K562 (cell line): ENCODE measurements around the gene SCAMP1. TPM values are rescaled to one million over a fixed set of nuclear protein-coding genes. Genes with fewer than 3 reads are reported as not detected.

Experiments
- ARID4B ChIP-seq: sonication (generic); formaldehyde crosslinking; IDR thresholded peaks from 2 replicates; pipeline ENCODE4 v1.8.0; 2022; ENCODE audit warnings: mild to moderate bottlenecking, missing genetic modification reagents
- ATF7 ChIP-seq: fragments of 450-650 bp; IDR thresholded peaks from 2 replicates; pipeline ENCODE4 v1.7.1; 2014; ENCODE audit warnings: mild to moderate bottlenecking, moderate library complexity
- E2F6 ChIP-seq, 2 experiments: IDR thresholded peaks; 2 replicates each; pipeline ENCODE4 v1.6.1; 2011; ENCODE audit warnings: borderline replicate concordance in 1 of 2, control low read depth in 1 of 2, low read depth in 1 of 2, low read length in 1 of 2, mild to moderate bottlenecking in 1 of 2, mixed read lengths in 1 of 2, moderate library complexity in 1 of 2; ENCODE audit not compliant: insufficient read depth in 1 of 2, insufficient read length in 1 of 2, poor library complexity in 1 of 2, severe bottlenecking in 1 of 2; ENCODE audit errors: extremely low read depth in 1 of 2
- EGR1 ChIP-seq: fragments of 450-650 bp; conservative IDR thresholded peaks from 2 replicates; pipeline ENCODE4 v1.6.1; 2017; ENCODE audit warnings: mild to moderate bottlenecking
- ILK ChIP-seq: fragments of 450-650 bp; IDR thresholded peaks from 2 replicates; pipeline ENCODE4 v1.6.1; 2016; ENCODE audit warnings: missing genetic modification characterization, low read depth, mild to moderate bottlenecking, missing compliant biosample characterization, moderate library complexity, borderline replicate concordance
- PML ChIP-seq: IDR thresholded peaks from 2 replicates; pipeline ENCODE4 v1.6.1; 2012; ENCODE audit warnings: low read length, inconsistent platforms
- SIN3A ChIP-seq, 2 experiments: fragments of 150-350 bp in 1 of 2; IDR thresholded peaks; 2 replicates each; pipeline ENCODE4 v1.6.1; 2011 to 2016; ENCODE audit warnings: borderline replicate concordance in 2 of 2, low read depth in 2 of 2, low read length in 2 of 2, mild to moderate bottlenecking in 2 of 2, moderate library complexity in 2 of 2; ENCODE audit not compliant: control insufficient read depth in 1 of 2
- ZBTB1 ChIP-seq: sonication (generic); formaldehyde crosslinking; IDR thresholded peaks from 2 replicates; pipeline ENCODE4 v1.8.1; 2023; ENCODE audit warnings: missing genetic modification reagents, low read depth, mild to moderate bottlenecking, borderline replicate concordance
- ZNF253 ChIP-seq: fragments of 250-450 bp; sonication (Bioruptor Pico); conservative IDR thresholded peaks from 2 replicates; pipeline ENCODE4 v1.6.1; 2021; ENCODE audit warnings: mild to moderate bottlenecking
- polyA plus RNA-seq, 8 experiments: library from polyadenylated mRNA; depleted of rRNA in 4 of 8; stranded (reverse) in 5 of 8; unstranded in 3 of 8; fragments of >200 nt; fragmentation: Nextera tagmentation in 2 of 8; fragmentation: Illumina TruSeq in 1 of 8; extraction: Ambion mirVana in 2 of 8; extraction: Trizol in 1 of 8; gene quantifications; 2 replicates each; pipeline versions ENCODE4 v1.2.1 to v1.2.3, GENCODE V29; 2011 to 2014; ENCODE audit warnings: inconsistent platforms in 1 of 8, missing spikeins in 1 of 8
- total RNA-seq, 7 experiments: library from RNA; depleted of rRNA in 6 of 7; stranded (reverse); fragments of >200 nt in 6 of 7; fragmentation: Illumina TruSeq in 2 of 7; extraction: Trizol in 2 of 7; gene quantifications; 2 replicates each; pipeline versions ENCODE4 v1.2.1 to v1.2.3, GENCODE V29; 2011 to 2021; ENCODE audit warnings: low replicate concordance in 1 of 7
- TF ChIP-seq, protein P1 (sequence below): fragments of 250-450 bp; sonication (Bioruptor Pico); IDR thresholded peaks from 2 replicates; pipeline ENCODE4 v1.5.0; 2021; ENCODE audit warnings: mild to moderate bottlenecking, borderline replicate concordance
- TF ChIP-seq, protein P2 (sequence below): fragments of 250-450 bp; sonication (Bioruptor Pico); IDR thresholded peaks from 2 replicates; pipeline ENCODE4 v1.4.0; 2020; ENCODE audit warnings: mild to moderate bottlenecking
- TF ChIP-seq, protein P3 (sequence below): sonication (generic); IDR thresholded peaks from 2 replicates; pipeline ENCODE4 v1.6.1; 2016

SCAMP1 gene
- total and polyA plus RNA-seq, 9 of the 15 experiments (the other 6 are each of a cell fraction or from before 2014, with no cell fraction given) = 5.4 to 23.9 (median 13.8) TPM

DNA sequence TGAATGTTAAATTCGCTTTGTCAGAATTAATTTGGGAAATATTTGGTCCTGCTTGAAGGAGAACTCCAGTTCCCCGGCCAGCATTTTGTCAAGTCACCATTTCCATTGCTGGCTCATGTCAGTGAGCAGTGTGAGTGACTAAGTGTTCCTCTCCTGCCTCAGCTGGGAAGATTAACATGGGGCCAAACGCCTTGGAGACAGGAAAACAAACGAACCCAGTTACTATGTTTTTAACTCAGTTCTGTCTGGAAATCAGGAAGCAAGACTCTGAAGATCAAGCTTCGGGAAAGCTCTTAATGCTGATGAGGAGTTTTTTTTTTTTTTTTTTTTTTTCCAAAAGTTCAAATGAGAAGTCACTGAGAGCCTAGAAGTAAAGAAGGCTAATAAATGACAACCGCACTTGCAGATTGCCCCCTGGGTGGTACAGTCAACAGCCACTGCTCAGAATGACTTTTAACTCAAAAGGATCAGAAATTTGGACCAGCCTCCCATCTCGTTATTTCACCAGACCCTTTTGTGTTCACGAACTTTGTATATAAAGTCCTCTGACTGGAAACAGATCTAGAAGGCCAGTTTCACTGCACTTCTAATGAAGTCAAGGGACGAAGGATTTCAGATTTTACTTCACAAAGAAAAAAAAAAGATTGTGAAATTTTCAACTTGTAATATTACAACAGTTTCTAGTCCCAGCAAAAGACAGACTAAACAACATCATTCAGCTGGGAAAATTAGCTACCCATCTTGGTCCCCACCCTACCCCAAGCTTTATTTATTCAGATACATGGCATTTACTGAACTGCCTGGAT lies 166.8 kb downstream of the SCAMP1 start (continued):
- TF ChIP-seq ARID4B (no peak), ILK (tag) (no peak), SIN3A (IDR thresholded peaks at IDR 0.05; ENCODE audit: borderline replicate concordance in 2 of 2, control insufficient read depth in 1 of 2, low read depth in 2 of 2, low read length in 2 of 2) (no peak), EGR1 (no peak), ZNF253 (CRISPR knock-in tag) (no peak), ATF7 (peak; percentile 52; the same call in 1 of the 2 replicates), PML (no peak), ZBTB1 (CRISPR knock-in tag) (no peak), E2F6 (IDR thresholded peaks at IDR 0.05; ENCODE audit: borderline replicate concordance in 1 of 2, extremely low read depth in 1 of 2, insufficient read depth in 1 of 2, insufficient read length in 1 of 2, low read depth in 1 of 2, low read length in 1 of 2, poor library complexity in 1 of 2, severe bottlenecking in 1 of 2) (peak in 1 of 2 experiments; percentile 51)
- TF ChIP-seq, protein P1, sequence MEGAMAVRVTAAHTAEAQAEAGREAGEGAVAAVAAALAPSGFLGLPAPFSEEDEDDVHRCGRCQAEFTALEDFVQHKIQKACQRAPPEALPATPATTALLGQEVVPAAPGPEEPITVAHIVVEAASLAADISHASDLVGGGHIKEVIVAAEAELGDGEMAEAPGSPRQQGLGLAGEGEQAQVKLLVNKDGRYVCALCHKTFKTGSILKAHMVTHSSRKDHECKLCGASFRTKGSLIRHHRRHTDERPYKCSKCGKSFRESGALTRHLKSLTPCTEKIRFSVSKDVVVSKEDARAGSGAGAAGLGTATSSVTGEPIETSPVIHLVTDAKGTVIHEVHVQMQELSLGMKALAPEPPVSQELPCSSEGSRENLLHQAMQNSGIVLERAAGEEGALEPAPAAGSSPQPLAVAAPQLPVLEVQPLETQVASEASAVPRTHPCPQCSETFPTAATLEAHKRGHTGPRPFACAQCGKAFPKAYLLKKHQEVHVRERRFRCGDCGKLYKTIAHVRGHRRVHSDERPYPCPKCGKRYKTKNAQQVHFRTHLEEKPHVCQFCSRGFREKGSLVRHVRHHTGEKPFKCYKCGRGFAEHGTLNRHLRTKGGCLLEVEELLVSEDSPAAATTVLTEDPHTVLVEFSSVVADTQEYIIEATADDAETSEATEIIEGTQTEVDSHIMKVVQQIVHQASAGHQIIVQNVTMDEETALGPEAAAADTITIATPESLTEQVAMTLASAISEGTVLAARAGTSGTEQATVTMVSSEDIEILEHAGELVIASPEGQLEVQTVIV (CRISPR knock-in tag) = no peak
- TF ChIP-seq, protein P2, sequence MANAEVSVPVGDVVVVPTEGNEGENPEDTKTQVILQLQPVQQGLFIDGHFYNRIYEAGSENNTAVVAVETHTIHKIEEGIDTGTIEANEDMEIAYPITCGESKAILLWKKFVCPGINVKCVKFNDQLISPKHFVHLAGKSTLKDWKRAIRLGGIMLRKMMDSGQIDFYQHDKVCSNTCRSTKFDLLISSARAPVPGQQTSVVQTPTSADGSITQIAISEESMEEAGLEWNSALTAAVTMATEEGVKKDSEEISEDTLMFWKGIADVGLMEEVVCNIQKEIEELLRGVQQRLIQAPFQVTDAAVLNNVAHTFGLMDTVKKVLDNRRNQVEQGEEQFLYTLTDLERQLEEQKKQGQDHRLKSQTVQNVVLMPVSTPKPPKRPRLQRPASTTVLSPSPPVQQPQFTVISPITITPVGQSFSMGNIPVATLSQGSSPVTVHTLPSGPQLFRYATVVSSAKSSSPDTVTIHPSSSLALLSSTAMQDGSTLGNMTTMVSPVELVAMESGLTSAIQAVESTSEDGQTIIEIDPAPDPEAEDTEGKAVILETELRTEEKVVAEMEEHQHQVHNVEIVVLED (CRISPR knock-in tag) = no peak
- TF ChIP-seq, protein P3, sequence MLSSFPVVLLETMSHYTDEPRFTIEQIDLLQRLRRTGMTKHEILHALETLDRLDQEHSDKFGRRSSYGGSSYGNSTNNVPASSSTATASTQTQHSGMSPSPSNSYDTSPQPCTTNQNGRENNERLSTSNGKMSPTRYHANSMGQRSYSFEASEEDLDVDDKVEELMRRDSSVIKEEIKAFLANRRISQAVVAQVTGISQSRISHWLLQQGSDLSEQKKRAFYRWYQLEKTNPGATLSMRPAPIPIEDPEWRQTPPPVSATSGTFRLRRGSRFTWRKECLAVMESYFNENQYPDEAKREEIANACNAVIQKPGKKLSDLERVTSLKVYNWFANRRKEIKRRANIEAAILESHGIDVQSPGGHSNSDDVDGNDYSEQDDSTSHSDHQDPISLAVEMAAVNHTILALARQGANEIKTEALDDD = peak; percentile 63; the same call in 1 of the 2 replicates
